ENCODE data around the gene MACO1.

MACO1 gene

DNA sequence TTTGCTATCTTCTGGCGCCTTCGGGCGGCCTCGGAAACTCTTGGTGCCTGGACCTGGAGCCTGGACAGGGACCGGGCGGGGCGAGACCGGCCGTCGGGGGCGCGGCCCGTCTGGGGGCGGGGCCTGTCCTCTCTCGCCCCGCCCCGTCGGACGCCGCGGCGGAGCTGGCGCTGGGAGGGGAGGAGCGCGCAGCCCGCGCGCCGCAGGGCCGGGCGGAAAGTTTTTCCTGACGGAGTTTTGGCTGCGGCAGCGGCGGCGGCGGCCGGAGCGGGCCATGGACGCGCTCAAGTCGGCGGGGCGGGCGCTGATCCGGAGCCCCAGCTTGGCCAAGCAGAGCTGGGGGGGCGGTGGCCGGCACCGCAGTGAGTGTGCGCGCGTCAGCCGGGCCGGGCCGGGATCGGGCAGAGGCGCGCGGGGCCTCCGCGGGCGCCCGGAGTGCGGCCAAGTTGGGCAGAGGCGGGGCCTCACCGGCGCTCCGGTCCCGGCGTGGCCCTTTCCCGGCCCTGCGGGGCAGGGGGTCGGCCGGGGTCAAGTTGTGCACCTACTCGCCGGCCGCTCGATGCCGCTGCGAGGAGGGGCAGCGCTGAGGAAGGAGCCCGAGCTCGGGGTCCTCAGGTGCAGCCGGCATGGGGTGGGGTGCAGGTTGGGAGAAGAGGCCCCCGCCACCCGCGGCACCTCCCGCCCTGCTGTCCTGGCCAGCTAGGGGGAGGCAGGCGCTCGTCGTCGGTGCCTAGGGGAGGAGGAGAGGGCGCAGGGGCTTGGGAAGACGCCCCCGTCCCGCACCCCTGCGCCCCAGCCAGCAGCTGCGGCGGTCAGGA, 112.9 kb downstream of the MACO1 start, which contains the start of gene LDLRAP1:
LDLRAP1 (plus strand) TSS at position 182 of the 818 bp plus-strand sequence; CDS start at position 275, 93 bp downstream.
- DNase-seq (ENCODE audit: low read depth in 2 of 2) = peak; percentile 31 to 39

DNA sequence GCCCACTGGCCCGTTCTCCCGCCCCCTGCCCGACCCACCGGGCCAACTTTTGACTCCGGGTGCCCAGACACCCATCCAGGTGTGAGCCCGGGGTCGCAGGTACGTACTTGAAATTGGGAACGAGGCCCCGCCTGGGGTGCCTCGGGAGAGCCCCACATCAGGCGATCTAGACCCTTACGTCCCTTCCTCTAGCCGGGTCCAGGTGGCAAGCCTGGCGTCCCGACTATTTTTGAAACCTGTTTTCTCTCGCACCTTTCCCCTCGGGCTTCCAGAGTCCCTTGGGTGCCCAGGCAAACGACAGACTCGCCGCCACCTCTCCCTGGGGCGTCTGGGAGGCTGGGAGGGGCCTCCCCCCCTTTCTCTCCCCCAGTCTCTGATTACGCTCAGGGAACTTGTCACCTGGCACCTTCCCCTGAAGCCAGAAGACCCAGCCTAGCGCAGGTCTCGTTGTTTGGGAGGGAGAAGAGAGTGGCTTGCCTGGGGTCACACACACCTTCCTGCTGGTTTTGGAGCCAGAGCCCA, 113.6 kb downstream of the MACO1 start:
- no peak for DNase-seq (ENCODE audit: low read depth in 2 of 2)

DNA sequence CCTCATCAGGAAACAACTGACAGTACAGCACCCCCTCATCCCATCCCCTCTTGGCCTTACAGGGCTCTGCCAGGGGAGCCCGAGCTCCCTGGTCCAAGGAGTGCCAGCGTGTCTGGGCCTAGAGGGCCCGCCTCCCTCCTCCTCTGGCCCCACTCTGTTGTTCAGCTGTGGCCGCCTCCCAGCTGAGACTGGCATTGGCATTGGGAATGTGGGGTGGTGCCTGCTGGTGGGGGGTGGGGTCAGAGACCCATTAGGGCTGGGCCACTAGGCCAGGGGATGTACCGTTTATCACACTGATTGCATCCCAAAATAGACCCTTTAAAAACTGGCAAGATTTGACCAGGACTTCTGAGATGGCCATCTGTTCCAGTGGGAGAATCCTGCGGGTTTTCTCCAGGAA, 114.1 kb downstream of the MACO1 start:
- no peak for DNase-seq (ENCODE audit: low read depth in 2 of 2)

DNA sequence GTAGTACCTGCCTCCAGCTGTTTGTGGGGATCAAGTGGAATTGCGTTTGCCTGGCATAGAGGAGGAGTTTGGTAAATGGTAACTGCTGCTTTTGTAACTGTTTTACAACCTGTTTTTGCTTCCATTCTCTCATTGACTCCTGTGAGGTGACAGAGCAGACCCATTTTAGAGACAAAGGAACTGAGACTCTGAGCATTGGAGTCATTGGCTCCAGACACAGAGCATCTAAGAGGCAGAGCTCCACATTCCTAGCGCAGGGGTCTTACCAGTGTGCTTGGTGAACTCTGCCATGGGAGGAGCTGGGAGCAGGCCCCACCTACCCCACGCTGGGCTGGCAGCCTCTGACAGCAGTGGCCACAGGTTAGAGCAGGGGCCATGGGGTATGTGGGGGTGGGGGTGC, 115.1 kb downstream of the MACO1 start:
- no peak for DNase-seq (ENCODE audit: low read depth in 2 of 2)

DNA sequence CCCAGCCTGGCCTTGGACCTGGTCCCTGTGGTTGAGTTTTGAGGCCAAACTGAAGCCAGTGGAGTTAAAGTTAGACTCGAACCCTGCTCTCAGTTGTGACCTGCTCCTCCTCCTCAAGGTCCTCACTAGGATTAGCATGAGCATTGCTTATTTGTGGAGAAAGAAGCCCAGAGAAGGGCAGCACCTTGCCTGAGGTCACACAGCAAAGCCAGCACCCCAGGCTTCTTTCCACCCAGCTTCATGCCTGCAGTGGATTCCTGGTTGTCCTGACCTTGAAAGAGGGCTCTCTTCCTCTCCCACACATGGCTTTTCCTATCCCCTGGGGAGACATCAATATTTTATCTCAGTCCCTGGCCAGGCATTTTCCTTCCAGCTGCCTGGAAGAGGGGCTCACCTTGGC, 115.5 kb downstream of the MACO1 start:
- no peak for DNase-seq (ENCODE audit: low read depth in 2 of 2)

DNA sequence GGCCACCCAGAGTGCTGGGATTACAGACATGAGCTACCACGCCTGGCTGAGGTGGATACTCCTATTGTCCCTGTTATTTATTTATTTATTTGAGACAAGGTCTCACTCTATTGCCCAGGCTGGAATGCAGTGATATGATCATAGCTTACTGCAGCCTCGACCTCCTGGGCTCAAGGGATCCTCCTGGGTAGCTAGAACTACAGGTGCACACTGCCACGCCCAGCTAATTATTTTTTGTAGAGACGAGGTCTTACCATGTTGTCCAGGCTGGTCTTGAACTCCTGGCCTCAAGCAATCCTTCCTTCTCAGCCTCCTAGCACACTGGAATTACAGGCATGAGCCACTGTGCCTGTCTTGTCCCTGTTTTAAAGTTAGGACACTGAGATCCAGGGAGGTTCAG, 117.9 kb downstream of the MACO1 start:
- no peak for DNase-seq (ENCODE audit: low read depth in 2 of 2)

DNA sequence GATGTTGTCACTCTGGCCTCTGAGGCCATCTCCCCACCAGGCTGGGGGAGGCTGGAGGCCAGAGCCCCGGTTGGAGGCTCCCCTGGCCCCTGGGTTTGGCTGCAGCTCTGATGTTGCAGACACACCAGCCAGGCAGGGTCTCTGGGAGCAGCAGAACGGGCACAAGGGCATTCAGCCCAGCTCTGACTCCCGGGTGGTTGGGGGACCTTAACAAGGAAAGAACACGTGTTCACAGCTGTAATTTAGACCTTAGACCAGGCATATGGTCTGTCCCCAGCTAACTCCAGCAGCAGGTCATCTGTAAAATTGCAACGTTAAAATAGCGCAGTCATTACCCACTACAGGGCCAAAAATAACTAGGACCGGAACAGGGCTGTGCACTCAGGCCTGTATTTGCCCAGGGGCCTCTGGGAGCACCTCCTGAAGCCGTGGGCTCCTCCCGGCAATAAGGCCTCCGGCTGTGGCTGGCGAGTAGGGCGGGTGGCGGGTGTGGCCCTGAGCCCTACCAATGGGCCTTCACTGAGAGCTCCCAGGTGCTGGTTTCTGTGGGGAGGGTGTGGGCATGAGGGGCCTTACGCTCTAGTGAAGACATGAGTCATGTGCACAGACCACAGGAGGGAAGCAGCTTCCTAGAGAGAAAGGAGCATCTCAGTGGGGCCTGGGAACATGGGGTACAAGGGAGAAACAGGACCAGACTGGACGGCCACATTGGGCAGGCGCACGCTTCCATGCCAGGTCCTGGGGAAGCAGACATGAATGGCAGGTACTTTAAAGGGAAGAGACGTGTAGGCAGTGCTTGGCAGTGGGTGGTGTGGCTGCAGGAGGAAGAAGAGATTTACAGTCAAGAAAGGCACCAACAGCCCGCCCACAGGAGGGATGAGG, 118.8 kb downstream of the MACO1 start:
- DNase-seq (ENCODE audit: low read depth in 2 of 2) = peak in 1 of 2 donors; percentile 63

Measured in stimulated activated CD8-positive, alpha-beta memory T cell treated with anti-CD3 and anti-CD28 coated beads, Interleukin-2, amount 100 ng/mL, for 1 hour (primary cell).